LNCAP (cell line): ENCODE data around the gene NCSTN.

Experiments
- CTCF ChIP-seq: fragments of 450-650 bp; IDR thresholded peaks from 2 replicates; pipeline ENCODE4 v1.5.1; 2017; ENCODE audit warnings: mild to moderate bottlenecking

NCSTN gene

GRCh38 chr1:160315359-160315758 is 27.8 kb upstream of the NCSTN start:
- no peak for TF ChIP-seq CTCF

- no peak for TF ChIP-seq CTCF
These were observed 20.4 kb upstream of the NCSTN start for GRCh38 chr1:160322831-160323230.

GRCh38 chr1:160325252-160325651 is 17.9 kb upstream of the NCSTN start:
- TF ChIP-seq CTCF, result no peak

GRCh38 chr1:160326418-160326817 is 16.8 kb upstream of the NCSTN start:
- TF ChIP-seq CTCF, result no peak

- TF ChIP-seq CTCF, result no peak
These were observed 15.0 kb upstream of the NCSTN start for GRCh38 chr1:160328184-160328583.

- TF ChIP-seq CTCF, result no peak
These were observed 13.1 kb upstream of the NCSTN start for GRCh38 chr1:160330119-160330518.

- no peak for TF ChIP-seq CTCF
These were observed 10.7 kb upstream of the NCSTN start for GRCh38 chr1:160332516-160332915.

- no peak for TF ChIP-seq CTCF
These were observed 4.6 kb upstream of the NCSTN start for GRCh38 chr1:160338580-160338979.
